GM23338 (cell line): ENCODE data around the gene OR5H15. TPM values are rescaled to one million over a fixed set of nuclear protein-coding genes. Genes with fewer than 3 reads are reported as not detected.

Source experiments
- ATAC-seq: fragments of 200-7000 bp; cut with Tn5 transposase; 3 replicates; pipeline ENCODE4 v1.9.1; 2020
- DNase-seq: peaks from one replicate; pipeline ENCODE4 v3.0.0-alpha.2; 2015; ENCODE audit warnings: low spot score
- H2AFZ ChIP-seq: fragments of 200-600 bp; sonication (generic); 2 replicates; pipeline ENCODE4 v1.8.0; 2016; ENCODE audit warnings: antibody characterized with exemption, mild to moderate bottlenecking, moderate library complexity
- H3F3A ChIP-seq: fragments of 200-600 bp; sonication (generic); replicated peaks from 2 replicates; pipeline ENCODE4 v1.8.0; 2017; ENCODE audit warnings: antibody characterized with exemption, mixed run types, low read depth
- H3K27ac ChIP-seq: fragments of 200-600 bp; sonication (generic); 2 replicates; pipeline ENCODE4 v1.6.1; 2016; ENCODE audit warnings: low read depth
- H3K27me3 ChIP-seq: fragments of 200-600 bp; sonication (generic); 2 replicates; pipeline ENCODE4 v1.8.0; 2016; ENCODE audit warnings: mild to moderate bottlenecking, mixed run types, moderate library complexity; ENCODE audit not compliant: insufficient read depth
- H3K36me3 ChIP-seq: fragments of 200-600 bp; sonication (generic); 2 replicates; pipeline ENCODE4 v1.8.0; 2016; ENCODE audit warnings: mild to moderate bottlenecking; ENCODE audit not compliant: insufficient read depth
- H3K4me1 ChIP-seq: fragments of 200-600 bp; sonication (generic); 2 replicates; pipeline ENCODE4 v1.8.0; 2016; ENCODE audit warnings: mild to moderate bottlenecking, moderate library complexity; ENCODE audit not compliant: insufficient read depth
- H3K4me2 ChIP-seq: fragments of 200-600 bp; sonication (generic); 2 replicates; pipeline ENCODE4 v1.7.1; 2017; ENCODE audit warnings: mixed run types
- H3K4me3 ChIP-seq: fragments of 200-600 bp; sonication (generic); 2 replicates; pipeline ENCODE4 v1.6.1; 2016; ENCODE audit warnings: mixed run types
- H3K79me2 ChIP-seq: fragments of 200-600 bp; sonication (generic); replicated peaks from 2 replicates; pipeline ENCODE4 v1.8.0; 2017; ENCODE audit warnings: mild to moderate bottlenecking; ENCODE audit not compliant: insufficient read depth
- H3K9me2 ChIP-seq: fragments of 200-600 bp; sonication (generic); 2 replicates; pipeline ENCODE4 v1.8.0; 2017; ENCODE audit not compliant: insufficient read depth
- H4K20me1 ChIP-seq: fragments of 200-600 bp; sonication (generic); replicated peaks from 2 replicates; pipeline ENCODE4 v1.8.0; 2017; ENCODE audit warnings: mild to moderate bottlenecking; ENCODE audit not compliant: insufficient read depth
- H3K27ac Mint-ChIP-seq: 2 replicates; pipeline ENCODE4 v1.8.0; 2020; ENCODE audit warnings: inconsistent platforms, mild to moderate bottlenecking, moderate library complexity, mixed read lengths
- H3K27me3 Mint-ChIP-seq: 3 replicates; pipeline ENCODE4 v1.8.0; 2022; ENCODE audit warnings: low read depth, mild to moderate bottlenecking, moderate library complexity, mixed read lengths, inconsistent platforms; ENCODE audit not compliant: insufficient read depth, poor library complexity
- H3K36me3 Mint-ChIP-seq: 3 replicates; pipeline ENCODE4 v1.8.0; 2021; ENCODE audit warnings: low read depth, mild to moderate bottlenecking, inconsistent platforms, moderate library complexity, mixed read lengths
- H3K4me1 Mint-ChIP-seq: 3 replicates; pipeline ENCODE4 v1.8.0; 2020; ENCODE audit warnings: mild to moderate bottlenecking, inconsistent platforms, mixed read lengths
- H3K4me3 Mint-ChIP-seq: 3 replicates; pipeline ENCODE4 v1.8.0; 2021; ENCODE audit warnings: moderate library complexity, mild to moderate bottlenecking, inconsistent platforms, mixed read lengths
- H3K9me3 Mint-ChIP-seq: 3 replicates; pipeline ENCODE4 v1.8.0; 2020; ENCODE audit warnings: moderate library complexity, mild to moderate bottlenecking, inconsistent platforms, mixed read lengths
- CREB1 ChIP-seq: fragments of 250-450 bp; sonication (Bioruptor Pico); IDR thresholded peaks from 2 replicates; pipeline ENCODE4 v1.5.0; 2020; ENCODE audit warnings: low read depth, mild to moderate bottlenecking, moderate library complexity
- CTCF ChIP-seq, 2 experiments: fragments of 200-600 bp in 1 of 2; sonication (generic) in 1 of 2; conservative IDR thresholded peaks; 2 replicates each; pipeline versions ENCODE4 v1.5.1 to v1.6.1; 2016 to 2017; ENCODE audit warnings: antibody characterized with exemption in 2 of 2, low read depth in 2 of 2, mild to moderate bottlenecking in 2 of 2, moderate library complexity in 1 of 2
- ETS1 ChIP-seq: IDR thresholded peaks from 2 replicates; pipeline ENCODE4 v1.6.1; 2016; ENCODE audit warnings: antibody characterized with exemption
- EZH2 ChIP-seq: fragments of 200-600 bp; sonication (generic); IDR thresholded peaks from one replicate; pipeline ENCODE4 v1.8.0; 2017; ENCODE audit warnings: antibody characterized with exemption, mild to moderate bottlenecking, low read depth; ENCODE audit not compliant: unreplicated experiment
- EZH2phosphoT487 ChIP-seq: fragments of 200-600 bp; sonication (generic); IDR thresholded peaks from one replicate; pipeline ENCODE4 v1.8.1; 2018; ENCODE audit warnings: antibody characterized with exemption; ENCODE audit not compliant: unreplicated experiment
- JUNB ChIP-seq: IDR thresholded peaks from one replicate; pipeline ENCODE4 v1.6.1; 2016; ENCODE audit warnings: antibody characterized with exemption; ENCODE audit not compliant: unreplicated experiment
- NANOG ChIP-seq: IDR thresholded peaks from 2 replicates; pipeline ENCODE4 v1.6.1; 2016; ENCODE audit warnings: antibody characterized with exemption, borderline replicate concordance
- POLR2AphosphoS5 ChIP-seq: IDR thresholded peaks from 2 replicates; pipeline ENCODE4 v1.6.1; 2016; ENCODE audit warnings: antibody characterized with exemption, low read depth
- REST ChIP-seq: IDR thresholded peaks from one replicate; pipeline ENCODE4 v1.6.1; 2018; ENCODE audit warnings: antibody characterized with exemption; ENCODE audit not compliant: unreplicated experiment
- STAT1 ChIP-seq: IDR thresholded peaks from one replicate; pipeline ENCODE4 v1.6.1; 2016; ENCODE audit warnings: antibody characterized with exemption; ENCODE audit not compliant: unreplicated experiment
- ZNF114 ChIP-seq: fragments of 250-450 bp; sonication (Bioruptor Pico); IDR thresholded peaks from 2 replicates; pipeline ENCODE4 v1.5.0; 2020; ENCODE audit warnings: mild to moderate bottlenecking, moderate library complexity
- ZNF331 ChIP-seq: fragments of 250-450 bp; sonication (Bioruptor Pico); IDR thresholded peaks from 2 replicates; pipeline ENCODE4 v1.5.0; 2020; ENCODE audit warnings: low read depth, mild to moderate bottlenecking, moderate library complexity
- ZNF462 ChIP-seq: fragments of 250-450 bp; sonication (Bioruptor Pico); IDR thresholded peaks from 2 replicates; pipeline ENCODE4 v1.5.0; 2020; ENCODE audit warnings: mild to moderate bottlenecking, moderate library complexity
- long read RNA-seq: library from polyadenylated mRNA; unstranded; transcript quantifications from one replicate; pipeline ENCODE4 v2.0.0, GENCODE V29; 2020; ENCODE audit not compliant: unreplicated experiment
- polyA plus RNA-seq: library from polyadenylated mRNA; unstranded; fragments of >200 nt; fragmentation: Nextera tagmentation; extraction: Ambion mirVana; gene quantifications from 2 replicates; pipeline ENCODE4 v1.2.1, GENCODE V29; 2016
- total RNA-seq: library from RNA; depleted of rRNA; stranded (reverse); fragments of >200 nt; shearing (Covaris generic); gene quantifications from 2 replicates; pipeline ENCODE4 v1.2.3, GENCODE V29; 2014; rRNA removed

OR5H15 gene
- total RNA-seq (not detected in 2 replicates), polyA plus RNA-seq (not detected in 2 replicates)
- long read RNA-seq: 0 reads

GRCh38 chr3:98166396-98166795 lies at the start of gene OR5H15:
Gene OR5H15 (plus strand): TSS chr3:98166696. CDS start chr3:98168700, 2,004 bp downstream.
- Mint-ChIP-seq H3K27ac (no peak within 1 kb of the TSS), H3K27me3 (peaks cover 1% of the 10 kb centered on the region), H3K36me3 (no peaks in the 10 kb centered on the region), H3K9me3 (no peaks in the 10 kb centered on the region), H3K4me3 (no peak within 1 kb of the TSS), H3K4me1 (no peaks in the 10 kb centered on the region)
- Histone ChIP-seq H3K9me2 (no peaks in the 10 kb centered on the region; the same call in none of the 2 replicates), H3K27ac (no peak within 1 kb of the TSS), H3F3A (no peaks in the 10 kb centered on the region), H3K79me2 (no peaks in the 10 kb centered on the region), H3K36me3 (no peaks in the 10 kb centered on the region), H2AFZ (no peak within 1 kb of the TSS), H3K4me3 (no peak within 1 kb of the TSS), H3K27me3 (no peaks in the 10 kb centered on the region), H3K4me1 (no peaks in the 10 kb centered on the region), H3K4me2 (no peak within 1 kb of the TSS), H4K20me1 (no peaks in the 10 kb centered on the region)
- no peak for TF ChIP-seq CTCF (conservative IDR thresholded peaks at IDR 0.05; ENCODE audit: low read depth in 2 of 2)
- TF ChIP-seq ZNF462 (CRISPR knock-in tag): no peak
- TF ChIP-seq REST: no peak
- no peak for TF ChIP-seq EZH2
- no peak for TF ChIP-seq JUNB
- no peak for TF ChIP-seq ZNF114 (CRISPR knock-in tag)
- no peak for TF ChIP-seq POLR2AphosphoS5
- TF ChIP-seq ETS1: no peak
- no peak for TF ChIP-seq ZNF331 (CRISPR knock-in tag)
- no peak for TF ChIP-seq NANOG
- TF ChIP-seq CREB1 (CRISPR knock-in tag): no peak
- no peak for TF ChIP-seq STAT1
- TF ChIP-seq EZH2phosphoT487: no peak
- no peak for ATAC-seq
- DNase-seq: no peak
